Heart left ventricle (tissue), 13 donors: ENCODE data around the gene POTEJ.
"Not testable (repeated sequence)": the region's sequence is repeated elsewhere in the genome, so short reads cannot be mapped to it uniquely, and the experiment has no call there.

Experiments used
- POLR2A ChIP-seq, 2 donors: fragments of 450-650 bp; IDR thresholded peaks; one replicate each; pipeline ENCODE4 v1.6.1; 2017; ENCODE audit warnings: antibody characterized with exemption in 2 of 2, mild to moderate bottlenecking in 2 of 2, moderate library complexity in 2 of 2
- TF ChIP-seq, protein P1 (sequence below), 12 donors: fragments of 200-600 bp; sonication (generic) in 4 of 12; IDR thresholded peaks; one replicate each; pipeline versions ENCODE4 v1.5.0 to v1.8.0; 2018 to 2022; ENCODE audit warnings: antibody characterized with exemption in 12 of 12, mild to moderate bottlenecking in 5 of 12
- donor health status: ischemic (EF 13 %, LVEDD 7.1; RV severe dilation, severe dysfunction).
- donor health status: DM: no; HTN: yes; CAD: no.
- donor health status: DM: no; HTN: no; CAD: no.
- donor health status: ischemic (EF 25% LVEDD 6.9; RV normal size, moderate dysfunction).
- donor health status: ischemic (EF 25% LVEDD 5.7; RV mildly dilated, moderate dysfunction).
- donor health status: ischemic (EF 35%, LVEDD 5.7; RV mildly dilated, moderate dysfunction).
- donor health status: nonischemic (EF 11% LVEDD 7.7; RV severe dilation, severe dysfunction).
- donor health status: DM: yes; HTN: yes; CAD: no.
- donor health status: PGD.
- donor health status: ischemic (EF 29% LVEDD 5.4; RV normal size, mild dysfunction).
- donor health status: nonischemic (EF 23%, LVEDD 6.1; RV moderate dilation, normal function).

DNA sequence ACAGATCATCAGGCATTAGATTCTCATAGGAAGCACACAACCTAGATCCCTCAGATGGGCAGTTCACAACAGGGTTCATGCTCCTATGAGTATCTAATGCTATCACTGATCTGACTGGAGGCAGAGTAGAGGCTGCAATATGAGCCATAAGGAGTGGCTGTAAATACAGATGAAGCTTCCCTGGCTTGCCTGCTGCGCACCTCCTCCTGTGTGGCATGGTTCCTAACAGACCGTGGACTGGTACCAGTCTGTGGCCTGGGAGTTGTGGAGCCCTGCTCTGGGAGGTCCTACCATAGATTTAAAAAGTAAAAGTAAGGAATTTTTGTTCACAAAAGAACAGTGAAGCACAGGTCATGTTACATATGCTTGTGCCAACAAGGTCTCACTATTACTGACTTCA, 27.7 kb downstream of the POTEJ start:
- TF ChIP-seq, protein P1, sequence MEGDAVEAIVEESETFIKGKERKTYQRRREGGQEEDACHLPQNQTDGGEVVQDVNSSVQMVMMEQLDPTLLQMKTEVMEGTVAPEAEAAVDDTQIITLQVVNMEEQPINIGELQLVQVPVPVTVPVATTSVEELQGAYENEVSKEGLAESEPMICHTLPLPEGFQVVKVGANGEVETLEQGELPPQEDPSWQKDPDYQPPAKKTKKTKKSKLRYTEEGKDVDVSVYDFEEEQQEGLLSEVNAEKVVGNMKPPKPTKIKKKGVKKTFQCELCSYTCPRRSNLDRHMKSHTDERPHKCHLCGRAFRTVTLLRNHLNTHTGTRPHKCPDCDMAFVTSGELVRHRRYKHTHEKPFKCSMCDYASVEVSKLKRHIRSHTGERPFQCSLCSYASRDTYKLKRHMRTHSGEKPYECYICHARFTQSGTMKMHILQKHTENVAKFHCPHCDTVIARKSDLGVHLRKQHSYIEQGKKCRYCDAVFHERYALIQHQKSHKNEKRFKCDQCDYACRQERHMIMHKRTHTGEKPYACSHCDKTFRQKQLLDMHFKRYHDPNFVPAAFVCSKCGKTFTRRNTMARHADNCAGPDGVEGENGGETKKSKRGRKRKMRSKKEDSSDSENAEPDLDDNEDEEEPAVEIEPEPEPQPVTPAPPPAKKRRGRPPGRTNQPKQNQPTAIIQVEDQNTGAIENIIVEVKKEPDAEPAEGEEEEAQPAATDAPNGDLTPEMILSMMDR (IDR thresholded peaks at IDR 0.05): not testable (repeated sequence)
- TF ChIP-seq POLR2A (IDR thresholded peaks at IDR 0.05): not testable (repeated sequence)
